Prostate gland (tissue), 2 donors: ENCODE data around the gene RIPOR3. TPM values are rescaled to one million over a fixed set of nuclear protein-coding genes. Genes with fewer than 3 reads are reported as not detected.

Experiments
- DNase-seq: peaks from one replicate; pipeline ENCODE4 v3.0.0-alpha.2; 2019; ENCODE audit warnings: low spot score
- H3K27ac ChIP-seq, 2 donors: fragments of 200-600 bp; sonication (generic); 2 replicates each; pipeline ENCODE4 v1.5.1; 2017 to 2019
- H3K27me3 ChIP-seq: fragments of 200-600 bp; sonication (generic); replicated peaks from 2 replicates; pipeline ENCODE4 v1.5.1; 2019; ENCODE audit not compliant: insufficient read depth
- H3K36me3 ChIP-seq, 2 donors: fragments of 200-600 bp; sonication (generic); 1 replicate in 1 of 2; 2 replicates in 1 of 2; pipeline versions ENCODE4 v1.5.1 to v1.8.1; 2017 to 2019
- H3K4me1 ChIP-seq: fragments of 200-600 bp; sonication (generic); replicated peaks from 2 replicates; pipeline ENCODE4 v1.5.1; 2019
- H3K4me3 ChIP-seq, 2 donors: fragments of 200-600 bp; sonication (generic); 2 replicates each; pipeline ENCODE4 v1.5.1; 2017 to 2019
- H3K9me3 ChIP-seq: fragments of 200-600 bp; sonication (generic); 2 replicates; pipeline ENCODE4 v1.5.1; 2017
- POLR2A ChIP-seq: fragments of 450-650 bp; IDR thresholded peaks from one replicate; pipeline ENCODE4 v1.6.1; 2016; ENCODE audit warnings: antibody characterized with exemption, mild to moderate bottlenecking
- POLR2AphosphoS5 ChIP-seq: sonication (generic); formaldehyde crosslinking; IDR thresholded peaks from one replicate; pipeline ENCODE4 v1.6.1; 2017; ENCODE audit warnings: antibody characterized with exemption
- WGBS: methylation state at CpG from one replicate; pipeline ENCODE4 v1.1.5; 2018; 5-methylcytosine and 5-hydroxymethylcytosine counted together
- intact Hi-C: fragments of 100-400 bp; cut with DNase I; formaldehyde crosslinking; loops from one replicate; pipeline ENCODE4 v1.14.2; 2022
- total RNA-seq, 2 donors: library from RNA; depleted of rRNA; stranded (reverse); fragments of >200 nt; gene quantifications; one replicate each; pipeline ENCODE4 v1.1.0, GENCODE V29; 2016
- TF ChIP-seq, protein P1 (sequence below), 4 experiments: fragments of 200-600 bp in 2 of 4; fragments of 450-650 bp in 2 of 4; sonication (generic) in 2 of 4; IDR thresholded peaks; 1 replicate in 3 of 4; 2 replicates in 1 of 4; pipeline ENCODE4 v1.5.1; 2016 to 2019; ENCODE audit warnings: antibody characterized with exemption in 4 of 4, mild to moderate bottlenecking in 2 of 4, moderate library complexity in 2 of 4

The RIPOR3 gene
- 10 to 100 TPM in 1 of 2 donors, under 1 TPM in 1; 0.55 to 11.3 TPM for total RNA-seq

GRCh38 chr20:50690650-50691572 is at the start of gene RIPOR3:
Gene RIPOR3 (minus strand): TSS chr20:50691542. CDS start chr20:50691128, 414 bp downstream.
- Histone ChIP-seq H3K36me3 (no peaks in the 10 kb centered on the region), H3K27ac (peak within 1 kb of the TSS; percentile 35 to 62), H3K4me1 (no peaks in the 10 kb centered on the region), H3K27me3 (no peaks in the 10 kb centered on the region), H3K9me3 (no peaks in the 10 kb centered on the region), H3K4me3 (peak within 1 kb of the TSS; percentile 16 to 21)
- TF ChIP-seq, protein P1, sequence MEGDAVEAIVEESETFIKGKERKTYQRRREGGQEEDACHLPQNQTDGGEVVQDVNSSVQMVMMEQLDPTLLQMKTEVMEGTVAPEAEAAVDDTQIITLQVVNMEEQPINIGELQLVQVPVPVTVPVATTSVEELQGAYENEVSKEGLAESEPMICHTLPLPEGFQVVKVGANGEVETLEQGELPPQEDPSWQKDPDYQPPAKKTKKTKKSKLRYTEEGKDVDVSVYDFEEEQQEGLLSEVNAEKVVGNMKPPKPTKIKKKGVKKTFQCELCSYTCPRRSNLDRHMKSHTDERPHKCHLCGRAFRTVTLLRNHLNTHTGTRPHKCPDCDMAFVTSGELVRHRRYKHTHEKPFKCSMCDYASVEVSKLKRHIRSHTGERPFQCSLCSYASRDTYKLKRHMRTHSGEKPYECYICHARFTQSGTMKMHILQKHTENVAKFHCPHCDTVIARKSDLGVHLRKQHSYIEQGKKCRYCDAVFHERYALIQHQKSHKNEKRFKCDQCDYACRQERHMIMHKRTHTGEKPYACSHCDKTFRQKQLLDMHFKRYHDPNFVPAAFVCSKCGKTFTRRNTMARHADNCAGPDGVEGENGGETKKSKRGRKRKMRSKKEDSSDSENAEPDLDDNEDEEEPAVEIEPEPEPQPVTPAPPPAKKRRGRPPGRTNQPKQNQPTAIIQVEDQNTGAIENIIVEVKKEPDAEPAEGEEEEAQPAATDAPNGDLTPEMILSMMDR (IDR thresholded peaks at IDR 0.05): no peak
- TF ChIP-seq POLR2AphosphoS5: no peak
- TF ChIP-seq POLR2A: no peak
- DNase-seq: no peak
- intact Hi-C loops: no loop called here
- 44% methylated on average over 28 of the region's 42 CpGs for WGBS

DNA sequence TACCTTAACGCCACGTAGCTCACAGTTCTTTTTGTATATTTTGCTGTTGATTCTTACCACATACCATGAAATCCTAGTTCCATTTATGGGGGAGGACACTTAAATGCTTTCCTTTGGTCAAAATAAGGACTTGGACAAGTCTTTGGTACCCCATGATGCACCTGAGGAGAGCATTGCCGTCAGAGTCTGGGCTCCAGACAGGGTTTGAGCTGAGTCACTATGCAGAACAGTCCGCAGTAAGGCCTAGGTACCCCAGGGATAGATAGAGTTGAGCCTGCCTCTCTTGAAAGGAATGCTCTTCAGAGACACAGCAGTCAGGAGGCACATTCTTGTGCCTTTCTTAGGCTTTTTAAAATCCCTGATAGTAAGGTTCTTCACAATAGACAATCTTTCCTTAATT is 46.0 kb upstream of the RIPOR3 start:
- no peaks in the 10 kb centered on the region for H3K36me3 ChIP-seq
- no peak overlapping the region for H3K27ac ChIP-seq
- H3K27me3 ChIP-seq: no peaks in the 10 kb centered on the region
- no peaks in the 10 kb centered on the region for H3K4me1 ChIP-seq
- TF ChIP-seq, protein P1 (IDR thresholded peaks at IDR 0.05): no peak
- TF ChIP-seq POLR2AphosphoS5 (no peak), POLR2A (no peak)
- intact Hi-C loops: no loop called here
- no peak overlapping the region for H3K4me3 ChIP-seq
- WGBS: 87% methylated on average over 4 of the region's 4 CpGs
- no peaks in the 10 kb centered on the region for H3K9me3 ChIP-seq
- no peak for DNase-seq

DNA sequence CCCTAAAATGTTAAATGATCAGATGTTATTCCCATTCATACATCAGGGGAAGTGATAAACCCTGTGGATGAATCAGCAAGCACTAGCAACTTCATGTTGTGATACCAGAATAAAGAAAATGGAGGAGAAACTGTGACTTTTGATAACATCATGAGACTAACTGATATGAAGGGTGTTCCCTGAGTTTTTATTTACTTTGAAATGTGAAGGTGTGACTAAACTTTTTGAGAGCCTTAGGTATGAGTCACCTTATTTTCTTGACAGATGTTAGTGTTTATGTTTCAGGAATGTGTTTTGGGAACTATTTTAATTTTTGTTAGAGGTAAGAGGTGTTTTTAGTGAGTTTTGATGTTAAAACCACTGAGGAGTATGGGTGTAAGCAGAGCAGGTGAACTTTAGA is 44.5 kb upstream of the RIPOR3 start:
- H3K36me3 ChIP-seq: no peaks in the 10 kb centered on the region
- no peak for DNase-seq
- H3K27me3 ChIP-seq: no peaks in the 10 kb centered on the region
- no peak overlapping the region for H3K27ac ChIP-seq
- TF ChIP-seq POLR2A (no peak), POLR2AphosphoS5 (no peak)
- TF ChIP-seq, protein P1 (IDR thresholded peaks at IDR 0.05): no peak
- H3K4me3 ChIP-seq: no peak overlapping the region
- intact Hi-C loops: no loop called here
- H3K4me1 ChIP-seq: no peaks in the 10 kb centered on the region
- H3K9me3 ChIP-seq: no peaks in the 10 kb centered on the region

DNA sequence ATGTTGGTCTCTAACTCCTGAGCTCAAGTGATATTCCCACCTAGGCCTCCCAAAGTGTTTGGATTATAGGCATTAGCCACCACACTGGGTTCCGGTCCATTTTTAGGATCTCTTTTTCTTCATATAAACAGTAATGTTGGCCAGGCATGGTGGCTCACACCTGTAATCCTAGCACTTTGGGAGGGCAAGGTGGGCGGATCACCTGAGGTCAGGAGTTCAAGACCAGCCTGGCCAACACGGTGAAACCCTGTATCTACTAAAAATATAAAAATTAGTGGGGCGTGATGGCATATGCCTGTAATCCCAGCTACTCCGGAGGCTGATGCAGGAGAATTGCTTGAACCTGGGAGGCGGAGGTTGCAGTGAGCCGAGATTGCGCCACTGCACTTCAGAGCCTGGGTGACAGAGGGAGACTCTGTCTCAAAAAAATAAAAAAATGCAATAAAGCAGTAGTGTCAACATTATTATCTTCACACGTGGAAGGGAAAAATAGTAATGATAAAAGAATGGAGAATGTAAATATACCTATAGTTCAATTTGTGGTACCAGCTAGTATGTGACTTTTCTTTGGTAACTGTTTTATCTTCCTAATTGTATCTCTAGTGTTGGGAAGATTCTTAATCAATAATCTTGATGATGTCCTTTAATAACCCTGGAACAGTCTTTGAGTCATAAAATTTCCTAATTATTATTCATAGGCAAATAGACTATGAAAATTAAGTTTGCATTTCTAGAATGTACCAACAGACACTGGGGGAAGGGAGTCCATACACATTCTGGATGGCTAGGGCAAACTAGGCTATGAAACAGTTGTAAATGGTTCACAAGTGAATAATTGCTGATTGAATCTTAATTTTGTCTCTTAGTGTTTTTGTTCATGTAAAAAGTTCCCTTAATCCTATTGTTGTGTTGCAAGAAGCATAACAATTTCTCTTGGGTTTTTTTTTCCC is 43.7 kb upstream of the RIPOR3 start:
- peaks cover 1% of the 10 kb centered on the region for H3K4me1 ChIP-seq
- WGBS: 86% methylated on average over 9 of the region's 9 CpGs
- no peak for TF ChIP-seq POLR2A
- TF ChIP-seq, protein P1 (IDR thresholded peaks at IDR 0.05): no peak
- TF ChIP-seq POLR2AphosphoS5: no peak
- DNase-seq: no peak
- H3K4me3 ChIP-seq: no peak overlapping the region
- no peaks in the 10 kb centered on the region for H3K27me3 ChIP-seq
- no peak overlapping the region for H3K27ac ChIP-seq
- intact Hi-C loops: no loop called here
- no peaks in the 10 kb centered on the region for H3K9me3 ChIP-seq
- no peaks in the 10 kb centered on the region for H3K36me3 ChIP-seq
